IMR-90 (cell line): ENCODE results near the gene ZXDC. TPM values are rescaled to one million over a fixed set of nuclear protein-coding genes. Genes with fewer than 3 reads are reported as not detected.

Source experiments
- ATAC-seq: fragments of 200-7000 bp; cut with Tn5 transposase; 2 replicates; pipeline ENCODE4 v1.9.1; 2020; ENCODE audit warnings: low read depth, mild to moderate bottlenecking, moderate library complexity
- BruUV-seq: library from RNA; stranded (reverse); fragments of 400-500 nt; replicated peaks from 2 replicates; lab custom pipeline; 2021; lab: Mats Ljungman, UMichigan
- CTCF ChIA-PET: fragments of 300-600 bp; formaldehyde crosslinking; extraction: SDS; loops from one replicate; lab custom pipeline; 2021; ENCODE audit warnings: antibody characterized with exemption; lab: Yijun Ruan, JAX
- POLR2A ChIA-PET: fragments of 300-600 bp; sonication (Branson Sonifier 250); formaldehyde crosslinking; loops from one replicate; lab custom pipeline; 2022; ENCODE audit warnings: antibody characterized with exemption; ENCODE audit not compliant: unreplicated experiment; lab: Charles Lee
- DNase-seq: peaks from one replicate; pipeline ENCODE4 v3.0.0; 2013
- H2AFZ ChIP-seq: replicated peaks from 2 replicates; pipeline ENCODE3; 2013; ENCODE audit warnings: low read length, mild to moderate bottlenecking; ENCODE audit not compliant: poor library complexity
- H2AK5ac ChIP-seq: 2 replicates; pipeline ENCODE4 v1.6.1; 2013; ENCODE audit warnings: low read depth, low read length, inconsistent platforms
- H2AK9ac ChIP-seq: replicated peaks from 2 replicates; pipeline ENCODE3; 2013; ENCODE audit warnings: mild to moderate bottlenecking, low read depth, low read length, moderate library complexity; ENCODE audit not compliant: poor library complexity
- H2BK120ac ChIP-seq: 2 replicates; pipeline ENCODE4 v1.6.1; 2013; ENCODE audit warnings: low read depth, low read length, inconsistent platforms
- H2BK15ac ChIP-seq: 3 replicates; pipeline ENCODE4 v1.6.1; 2013; ENCODE audit warnings: low read depth, low read length, inconsistent platforms
- H2BK20ac ChIP-seq: 2 replicates; pipeline ENCODE4 v1.6.1; 2013; ENCODE audit warnings: low read depth, mild to moderate bottlenecking, inconsistent platforms, low read length, moderate library complexity
- H2BK5ac ChIP-seq: 2 replicates; pipeline ENCODE4 v1.6.1; 2013; ENCODE audit warnings: mild to moderate bottlenecking, low read depth, low read length, inconsistent platforms; ENCODE audit not compliant: poor library complexity, severe bottlenecking
- H3K14ac ChIP-seq: replicated peaks from 2 replicates; pipeline ENCODE4 v1.6.1; 2013; ENCODE audit warnings: low read depth, low read length, inconsistent platforms
- H3K18ac ChIP-seq: 2 replicates; pipeline ENCODE4 v1.6.1; 2013; ENCODE audit warnings: low read depth, low read length, control low read depth
- H3K23ac ChIP-seq: 2 replicates; pipeline ENCODE4 v1.6.1; 2013; ENCODE audit warnings: low read depth, low read length, inconsistent platforms
- H3K27ac ChIP-seq: 2 replicates; pipeline ENCODE4 v1.5.1; 2013; ENCODE audit warnings: mild to moderate bottlenecking, control low read depth, low read length; ENCODE audit not compliant: insufficient read depth
- H3K27me3 ChIP-seq: 2 replicates; pipeline ENCODE4 v1.6.1; 2013; ENCODE audit warnings: low read length; ENCODE audit not compliant: control insufficient read depth, insufficient read depth
- H3K36me3 ChIP-seq: 2 replicates; pipeline ENCODE4 v1.6.1; 2013; ENCODE audit warnings: low read length, mixed read lengths; ENCODE audit not compliant: control insufficient read depth, insufficient read depth
- H3K4ac ChIP-seq: 2 replicates; pipeline ENCODE4 v1.6.1; 2013; ENCODE audit warnings: low read depth, low read length, inconsistent platforms
- H3K4me1 ChIP-seq: 2 replicates; pipeline ENCODE4 v1.6.1; 2013; ENCODE audit warnings: low read length, mixed read lengths; ENCODE audit not compliant: control insufficient read depth, insufficient read depth
- H3K4me2 ChIP-seq: 2 replicates; pipeline ENCODE4 v1.6.1; 2013; ENCODE audit warnings: low read depth, mild to moderate bottlenecking, control low read depth, low read length, moderate library complexity
- H3K4me3 ChIP-seq: 2 replicates; pipeline ENCODE4 v1.5.1; 2013; ENCODE audit warnings: low read depth, mild to moderate bottlenecking, control low read depth, low read length, moderate library complexity; ENCODE audit not compliant: insufficient read depth
- H3K56ac ChIP-seq: 2 replicates; pipeline ENCODE4 v1.6.1; 2013; ENCODE audit warnings: low read length, inconsistent platforms; ENCODE audit not compliant: insufficient read depth; ENCODE audit errors: extremely low read depth
- H3K79me1 ChIP-seq, 2 experiments: 2 replicates each; pipeline ENCODE4 v1.6.1; 2013; ENCODE audit warnings: low read length in 2 of 2, inconsistent platforms in 1 of 2, low read depth in 1 of 2
- H3K9ac ChIP-seq: 2 replicates; pipeline ENCODE4 v1.6.1; 2013; ENCODE audit warnings: low read depth, low read length, control low read depth
- H3K9me1 ChIP-seq: 2 replicates; pipeline ENCODE4 v1.6.1; 2013; ENCODE audit warnings: low read length, inconsistent platforms; ENCODE audit not compliant: insufficient read depth
- H3K9me3 ChIP-seq: 2 replicates; pipeline ENCODE4 v1.6.1; 2013; ENCODE audit warnings: low read length; ENCODE audit not compliant: control insufficient read depth, insufficient read depth
- H4K20me1 ChIP-seq: 2 replicates; pipeline ENCODE4 v1.6.1; 2013; ENCODE audit warnings: low read length, inconsistent platforms; ENCODE audit not compliant: insufficient read depth
- H4K5ac ChIP-seq: 2 replicates; pipeline ENCODE4 v1.6.1; 2013; ENCODE audit warnings: mild to moderate bottlenecking, low read depth, low read length, control low read depth
- H4K8ac ChIP-seq, 2 experiments: 2 replicates each; pipeline ENCODE4 v1.6.1; 2013; ENCODE audit warnings: low read depth in 2 of 2, low read length in 2 of 2, control low read depth in 1 of 2, inconsistent platforms in 1 of 2
- H4K91ac ChIP-seq: 2 replicates; pipeline ENCODE4 v1.6.1; 2013; ENCODE audit warnings: low read depth, low read length, inconsistent platforms; ENCODE audit not compliant: insufficient read depth
- CEBPB ChIP-seq: IDR thresholded peaks from 2 replicates; pipeline ENCODE4 v1.6.1; 2012; ENCODE audit warnings: low read depth, low read length, improper control_type of control experiment
- FOS ChIP-seq: fragments of 150-350 bp; IDR thresholded peaks from 2 replicates; pipeline ENCODE4 v1.6.1; 2016; ENCODE audit warnings: low read depth, low read length
- MAFK ChIP-seq: IDR thresholded peaks from 2 replicates; pipeline ENCODE4 v1.6.1; 2012; ENCODE audit warnings: low read depth, low read length, improper control_type of control experiment
- MXI1 ChIP-seq: IDR thresholded peaks from 2 replicates; pipeline ENCODE4 v1.6.1; 2012; ENCODE audit warnings: low read depth, mild to moderate bottlenecking, low read length, moderate library complexity, borderline replicate concordance
- POLR2A ChIP-seq: IDR thresholded peaks from 2 replicates; pipeline ENCODE4 v1.6.1; 2012; ENCODE audit warnings: mild to moderate bottlenecking, low read depth, low read length
- RAD21 ChIP-seq: IDR thresholded peaks from 2 replicates; pipeline ENCODE4 v1.6.1; 2012; ENCODE audit warnings: low read length, improper control_type of control experiment
- RCOR1 ChIP-seq: IDR thresholded peaks from 2 replicates; pipeline ENCODE4 v1.6.1; 2012; ENCODE audit warnings: mild to moderate bottlenecking, low read length, improper control_type of control experiment; ENCODE audit not compliant: insufficient replicate concordance
- WGBS, 2 experiments: methylation state at CpG; one replicate each; pipeline versions ENCODE4 v1.1.5 to v1.1.7; 2013; ENCODE audit warnings: missing lambda C conversion rate in 2 of 2; ENCODE audit not compliant: insufficient read length in 1 of 2; ENCODE audit errors: extremely low coverage in 2 of 2; 5-methylcytosine and 5-hydroxymethylcytosine counted together
- dilution Hi-C: fragments of 300-500 bp; cut with HindIII; formaldehyde crosslinking; loops from one replicate; pipeline ENCODE4 v1.14.3; 2018; ENCODE audit warnings: low sequenced_read_pairs; ENCODE audit not compliant: unreplicated experiment
- in situ Hi-C: fragments of 300-500 bp; cut with MboI; formaldehyde crosslinking; loops from 3 replicates; pipeline ENCODE4 v1.14.3; 2019; ENCODE audit warnings: low sequenced_read_pairs, inconsistent platforms, mixed read lengths
- intact Hi-C: fragments of 100-400 bp; cut with micrococcal nuclease; formaldehyde crosslinking; loops from 2 replicates; pipeline ENCODE4 v1.10.0; 2022
- polyA plus RNA-seq, 3 experiments: library from polyadenylated mRNA; depleted of rRNA; stranded (reverse); fragments of >200 nt; gene quantifications; 2 replicates each; pipeline ENCODE4 v1.2.3, GENCODE V29; 2012; ENCODE audit warnings: low replicate concordance in 1 of 3
- total RNA-seq: library from RNA; depleted of rRNA; stranded (reverse); fragments of >200 nt; gene quantifications from 2 replicates; pipeline ENCODE4 v1.2.3, GENCODE V29; 2012

The ZXDC gene
- total and polyA plus RNA-seq, 2 of the 4 experiments (the other 2 are of a cell fraction): 11.5 to 14.3 TPM

- DNase-seq: no peak
- Histone ChIP-seq H3K27ac (no peak overlapping the region), H3K4me1 (no peaks in the 10 kb centered on the region), H2AK9ac (no peak overlapping the region), H2AFZ (no peak overlapping the region), H3K27me3 (peaks cover 5% of the 10 kb centered on the region; the same call in 1 of the 2 replicates), H2BK5ac (no peak overlapping the region), H2AK5ac (no peak overlapping the region), H3K36me3 (no peaks in the 10 kb centered on the region), H4K8ac (no peak overlapping the region), H3K4me3 (no peak overlapping the region), H2BK20ac (no peak overlapping the region), H3K14ac (no peak overlapping the region), H3K23ac (no peak overlapping the region), H3K9ac (no peak overlapping the region), H4K5ac (no peak overlapping the region), H4K20me1 (no peaks in the 10 kb centered on the region), H3K4ac (no peak overlapping the region), H3K79me1 (no peaks in the 10 kb centered on the region), H3K56ac (no peak overlapping the region), H2BK15ac (no peak overlapping the region), H4K91ac (no peak overlapping the region), H2BK120ac (no peak overlapping the region), H3K4me2 (no peak overlapping the region), H3K9me3 (no peaks in the 10 kb centered on the region), H3K18ac (no peak overlapping the region), H3K9me1 (no peaks in the 10 kb centered on the region)
- intact Hi-C loops: no loop called here
- TF ChIP-seq MXI1: no peak
- no peak for TF ChIP-seq FOS
- TF ChIP-seq POLR2A: no peak
- TF ChIP-seq RAD21: no peak
- TF ChIP-seq RCOR1: no peak
- no peak for TF ChIP-seq MAFK
- no peak for TF ChIP-seq CEBPB
- BruUV-seq: no TSS peak
- CTCF ChIA-PET: no interaction called here
- POLR2A ChIA-PET: no interaction called here
- dilution Hi-C loops: no loop called here
- no CpG with 5 or more reads among the region's 3 CpGs for WGBS, 2 experiments
- no peak for ATAC-seq
- in situ Hi-C loops: no loop called here
These were observed 8.5 kb upstream of the ZXDC start for GRCh38 chr3:126484148-126484547.
